Fibroblast of lung (primary cell): ENCODE measurements around the gene COMP.

Experiments used
- EZH2 ChIP-seq: IDR thresholded peaks from 2 replicates; pipeline ENCODE4 v1.5.1; 2012; ENCODE audit warnings: low read length, control low read depth, mild to moderate bottlenecking; ENCODE audit errors: missing control alignments
- TF ChIP-seq, protein P1 (sequence below), 2 donors: IDR thresholded peaks in 1 of 2; conservative IDR thresholded peaks in 1 of 2; 1 replicate in 1 of 2; 2 replicates in 1 of 2; pipeline ENCODE4 v1.5.1; 2011 to 2012; ENCODE audit warnings: low read length in 2 of 2, control low read depth in 1 of 2, inconsistent platforms in 1 of 2, low read depth in 1 of 2, mild to moderate bottlenecking in 1 of 2

DNA sequence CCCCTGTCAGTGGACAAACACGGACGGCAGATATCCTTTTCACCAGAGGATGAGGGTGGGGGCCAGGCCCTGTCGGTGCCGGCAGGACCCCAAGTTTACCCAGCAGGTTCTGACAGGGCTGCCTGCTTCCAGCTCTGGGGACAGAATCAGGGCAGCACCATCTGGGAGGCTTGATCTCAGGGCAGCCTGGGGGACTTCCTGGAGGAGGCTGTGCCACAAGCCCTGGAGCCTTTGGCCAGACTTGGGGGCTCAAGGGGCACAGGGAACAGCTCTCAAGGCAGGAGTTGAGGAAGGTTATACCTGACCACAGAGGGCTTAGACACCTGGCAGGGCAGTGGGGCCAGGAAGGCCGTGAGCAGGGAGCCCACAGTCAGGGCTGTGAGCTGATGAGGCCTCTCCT lies 45.2 kb downstream of the COMP start:
- TF ChIP-seq EZH2 = no peak
- TF ChIP-seq, protein P1, sequence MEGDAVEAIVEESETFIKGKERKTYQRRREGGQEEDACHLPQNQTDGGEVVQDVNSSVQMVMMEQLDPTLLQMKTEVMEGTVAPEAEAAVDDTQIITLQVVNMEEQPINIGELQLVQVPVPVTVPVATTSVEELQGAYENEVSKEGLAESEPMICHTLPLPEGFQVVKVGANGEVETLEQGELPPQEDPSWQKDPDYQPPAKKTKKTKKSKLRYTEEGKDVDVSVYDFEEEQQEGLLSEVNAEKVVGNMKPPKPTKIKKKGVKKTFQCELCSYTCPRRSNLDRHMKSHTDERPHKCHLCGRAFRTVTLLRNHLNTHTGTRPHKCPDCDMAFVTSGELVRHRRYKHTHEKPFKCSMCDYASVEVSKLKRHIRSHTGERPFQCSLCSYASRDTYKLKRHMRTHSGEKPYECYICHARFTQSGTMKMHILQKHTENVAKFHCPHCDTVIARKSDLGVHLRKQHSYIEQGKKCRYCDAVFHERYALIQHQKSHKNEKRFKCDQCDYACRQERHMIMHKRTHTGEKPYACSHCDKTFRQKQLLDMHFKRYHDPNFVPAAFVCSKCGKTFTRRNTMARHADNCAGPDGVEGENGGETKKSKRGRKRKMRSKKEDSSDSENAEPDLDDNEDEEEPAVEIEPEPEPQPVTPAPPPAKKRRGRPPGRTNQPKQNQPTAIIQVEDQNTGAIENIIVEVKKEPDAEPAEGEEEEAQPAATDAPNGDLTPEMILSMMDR (conservative IDR thresholded peaks at IDR 0.05 in 1 of 2, IDR thresholded peaks at IDR 0.05 in 1 of 2; ENCODE audit: low read depth in 1 of 2, low read length in 2 of 2) = no peak
